Measurements from ENCODE around the gene TRMT13.
A peak's percentile ranks its signal among the peaks of the same experiment; 100 is the strongest.

Gene TRMT13

GRCh38 chr1:100145116-100145515 is 12.2 kb downstream of the TRMT13 start:
- no peak for TF ChIP-seq CTCF (IDR thresholded peaks at IDR 0.05)
- no peak for DNase-seq
- Mint-ChIP-seq H3K9me3 (no peaks in the 10 kb centered on the region), H3K36me3 (ENCODE audit: low read depth) (peaks cover 58% of the 10 kb centered on the region), H3K4me1 (no peaks in the 10 kb centered on the region), H3K27ac (no peak overlapping the region), H3K27me3 (ENCODE audit: low read depth, poor library complexity) (no peaks in the 10 kb centered on the region), H3K4me3 (no peak overlapping the region)

- no peaks in the 10 kb centered on the region for H3K27me3 Mint-ChIP-seq (ENCODE audit: low read depth, poor library complexity)
- no peak overlapping the region for H3K27ac Mint-ChIP-seq
- H3K4me1 Mint-ChIP-seq, result no peaks in the 10 kb centered on the region
- no peak for TF ChIP-seq CTCF (IDR thresholded peaks at IDR 0.05)
- H3K9me3 Mint-ChIP-seq, result no peaks in the 10 kb centered on the region
- peaks cover 52% of the 10 kb centered on the region for H3K36me3 Mint-ChIP-seq (ENCODE audit: low read depth)
- no peak overlapping the region for H3K4me3 Mint-ChIP-seq
- DNase-seq, result no peak
Measured at GRCh38 chr1:100146958-100147357, 14.0 kb downstream of the TRMT13 start.

GRCh38 chr1:100147875-100148274 is 14.9 kb downstream of the TRMT13 start:
- no peaks in the 10 kb centered on the region for H3K9me3 Mint-ChIP-seq
- H3K36me3 Mint-ChIP-seq (ENCODE audit: low read depth), result peaks cover 43% of the 10 kb centered on the region
- H3K27me3 Mint-ChIP-seq (ENCODE audit: low read depth, poor library complexity), result no peaks in the 10 kb centered on the region
- no peak for DNase-seq
- no peaks in the 10 kb centered on the region for H3K4me1 Mint-ChIP-seq
- H3K27ac Mint-ChIP-seq, result no peak overlapping the region
- H3K4me3 Mint-ChIP-seq, result no peak overlapping the region
- TF ChIP-seq CTCF (IDR thresholded peaks at IDR 0.05), result no peak

- H3K27me3 Mint-ChIP-seq (ENCODE audit: low read depth, poor library complexity), result no peaks in the 10 kb centered on the region
- no peaks in the 10 kb centered on the region for H3K4me1 Mint-ChIP-seq
- peaks cover 17% of the 10 kb centered on the region for H3K36me3 Mint-ChIP-seq (ENCODE audit: low read depth)
- no peak overlapping the region for H3K4me3 Mint-ChIP-seq
- no peak for TF ChIP-seq CTCF (IDR thresholded peaks at IDR 0.05)
- DNase-seq, result no peak
- no peaks in the 10 kb centered on the region for H3K9me3 Mint-ChIP-seq
- H3K27ac Mint-ChIP-seq, result no peak overlapping the region
Measured at GRCh38 chr1:100151679-100152078, 18.7 kb downstream of the TRMT13 start.

GRCh38 chr1:100152271-100152670 is 19.3 kb downstream of the TRMT13 start:
- Mint-ChIP-seq H3K4me1 (no peaks in the 10 kb centered on the region), H3K27me3 (ENCODE audit: low read depth, poor library complexity) (peaks cover 2% of the 10 kb centered on the region), H3K4me3 (no peak overlapping the region), H3K9me3 (no peaks in the 10 kb centered on the region), H3K27ac (peak overlapping the region; percentile 31), H3K36me3 (ENCODE audit: low read depth) (peaks cover 14% of the 10 kb centered on the region)
- DNase-seq, result no peak
- TF ChIP-seq CTCF (IDR thresholded peaks at IDR 0.05), result no peak

GRCh38 chr1:100162881-100163280 is 29.9 kb downstream of the TRMT13 start:
- Mint-ChIP-seq H3K36me3 (ENCODE audit: low read depth) (no peaks in the 10 kb centered on the region), H3K27ac (peak overlapping the region; percentile 39), H3K27me3 (ENCODE audit: low read depth, poor library complexity) (no peaks in the 10 kb centered on the region), H3K4me1 (peaks cover 5% of the 10 kb centered on the region), H3K4me3 (no peak overlapping the region), H3K9me3 (no peaks in the 10 kb centered on the region)
- DNase-seq, result no peak
- TF ChIP-seq CTCF (IDR thresholded peaks at IDR 0.05), result no peak
